Epithelial cell of proximal tubule (primary cell): ENCODE measurements around the gene PCDHB10. TPM values are rescaled to one million over a fixed set of nuclear protein-coding genes. Genes with fewer than 3 reads are reported as not detected.
"Not testable (repeated sequence)": the region's sequence is repeated elsewhere in the genome, so short reads cannot be mapped to it uniquely, and the experiment has no call there.

Source experiments
- DNase-seq: peaks from one replicate; pipeline ENCODE4 v3.0.0-alpha.2; 2011; ENCODE audit warnings: low read depth
- H3K4me3 ChIP-seq: 2 replicates; pipeline ENCODE4 v1.5.1; 2011; ENCODE audit warnings: low read depth, mild to moderate bottlenecking, low read length
- total RNA-seq: library from RNA; depleted of rRNA; stranded (reverse); fragments of >200 nt; gene quantifications from 2 replicates; pipeline ENCODE4 v1.2.3, GENCODE V29; 2015
- TF ChIP-seq, protein P1 (sequence below): conservative IDR thresholded peaks from 2 replicates; pipeline ENCODE4 v1.5.1; 2012; ENCODE audit warnings: low read depth, mild to moderate bottlenecking, low read length

The PCDHB10 gene
- total RNA-seq, 1 donor from 2014 or later, result under 0.01 TPM

DNA sequence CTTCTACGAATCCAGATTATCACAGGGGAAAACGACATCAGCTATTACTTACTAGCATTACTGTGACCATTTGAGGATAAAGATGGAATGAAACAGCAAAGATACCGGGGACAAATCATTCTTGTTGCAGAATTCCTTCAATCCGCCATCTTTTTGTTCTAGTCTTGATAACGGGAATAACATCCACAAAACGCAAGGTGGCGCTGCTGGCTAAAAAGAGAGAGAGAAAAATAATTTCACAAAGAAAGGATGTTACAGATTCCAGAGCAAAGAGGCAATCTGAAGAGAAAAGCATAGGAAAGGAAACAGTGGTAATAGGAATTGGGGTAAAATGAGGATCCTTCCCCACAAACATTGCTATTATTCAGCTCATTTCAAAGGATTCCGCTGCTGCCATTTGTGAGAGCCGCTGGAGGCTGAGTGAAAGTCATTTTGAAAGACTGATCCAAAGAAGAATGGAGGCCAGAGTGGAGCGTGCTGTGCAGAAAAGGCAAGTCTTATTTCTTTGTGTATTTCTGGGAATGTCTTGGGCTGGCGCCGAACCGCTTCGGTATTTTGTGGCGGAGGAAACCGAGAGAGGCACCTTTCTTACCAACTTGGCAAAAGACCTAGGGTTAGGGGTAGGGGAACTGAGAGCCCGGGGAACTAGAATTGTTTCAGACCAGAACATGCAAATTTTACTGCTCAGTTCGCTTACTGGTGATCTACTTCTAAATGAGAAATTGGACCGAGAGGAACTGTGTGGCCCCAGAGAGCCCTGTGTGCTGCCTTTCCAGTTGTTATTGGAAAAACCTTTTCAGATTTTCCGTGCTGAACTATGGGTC lies 19.6 kb upstream of the PCDHB10 start, which contains the start of gene PCDHB7:
TSS of gene PCDHB7 (plus strand) at position 264 of the 824 bp plus-strand sequence. CDS start at position 456, 192 bp downstream.
- DNase-seq, result no peak
- TF ChIP-seq, protein P1, sequence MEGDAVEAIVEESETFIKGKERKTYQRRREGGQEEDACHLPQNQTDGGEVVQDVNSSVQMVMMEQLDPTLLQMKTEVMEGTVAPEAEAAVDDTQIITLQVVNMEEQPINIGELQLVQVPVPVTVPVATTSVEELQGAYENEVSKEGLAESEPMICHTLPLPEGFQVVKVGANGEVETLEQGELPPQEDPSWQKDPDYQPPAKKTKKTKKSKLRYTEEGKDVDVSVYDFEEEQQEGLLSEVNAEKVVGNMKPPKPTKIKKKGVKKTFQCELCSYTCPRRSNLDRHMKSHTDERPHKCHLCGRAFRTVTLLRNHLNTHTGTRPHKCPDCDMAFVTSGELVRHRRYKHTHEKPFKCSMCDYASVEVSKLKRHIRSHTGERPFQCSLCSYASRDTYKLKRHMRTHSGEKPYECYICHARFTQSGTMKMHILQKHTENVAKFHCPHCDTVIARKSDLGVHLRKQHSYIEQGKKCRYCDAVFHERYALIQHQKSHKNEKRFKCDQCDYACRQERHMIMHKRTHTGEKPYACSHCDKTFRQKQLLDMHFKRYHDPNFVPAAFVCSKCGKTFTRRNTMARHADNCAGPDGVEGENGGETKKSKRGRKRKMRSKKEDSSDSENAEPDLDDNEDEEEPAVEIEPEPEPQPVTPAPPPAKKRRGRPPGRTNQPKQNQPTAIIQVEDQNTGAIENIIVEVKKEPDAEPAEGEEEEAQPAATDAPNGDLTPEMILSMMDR, result peak; percentile 51
- H3K4me3 ChIP-seq, result no peak within 1 kb of the TSS

- H3K4me3 ChIP-seq, DNase-seq: not testable (repeated sequence)
Measured at GRCh38 chr5:141174291-141175104, 17.7 kb upstream of the PCDHB10 start.

DNA sequence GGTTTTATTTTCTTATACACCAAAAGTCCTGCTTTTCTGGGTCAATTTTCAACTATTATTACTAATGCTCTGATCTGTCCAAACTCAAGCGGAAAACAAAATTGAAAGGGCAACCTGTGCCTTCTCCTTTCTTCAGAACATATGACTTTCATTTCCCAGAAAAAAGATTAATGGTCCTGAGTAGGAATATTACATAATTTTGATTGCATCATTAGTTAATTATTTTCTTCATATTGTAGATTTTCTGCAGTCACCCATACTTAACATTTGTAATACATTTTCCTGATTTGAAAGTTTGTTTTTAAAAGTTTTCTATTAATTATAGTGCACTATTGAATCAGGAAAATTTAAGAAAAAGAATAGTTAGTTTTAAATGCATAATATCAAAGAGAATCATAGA lies 16.2 kb upstream of the PCDHB10 start:
- no peak overlapping the region for H3K4me3 ChIP-seq
- DNase-seq, result no peak

GRCh38 chr5:141177577-141178191 lies 14.5 kb upstream of the PCDHB10 start, which contains the start of gene PCDHB8:
PCDHB8 (plus strand) TSS chr5:141177790; CDS start chr5:141178035, 245 bp downstream.
- DNase-seq, H3K4me3 ChIP-seq: not testable (repeated sequence)

More for the DNA sequence above, 16.2 kb upstream of the PCDHB10 start:
- TF ChIP-seq, protein P1, result no peak

DNA sequence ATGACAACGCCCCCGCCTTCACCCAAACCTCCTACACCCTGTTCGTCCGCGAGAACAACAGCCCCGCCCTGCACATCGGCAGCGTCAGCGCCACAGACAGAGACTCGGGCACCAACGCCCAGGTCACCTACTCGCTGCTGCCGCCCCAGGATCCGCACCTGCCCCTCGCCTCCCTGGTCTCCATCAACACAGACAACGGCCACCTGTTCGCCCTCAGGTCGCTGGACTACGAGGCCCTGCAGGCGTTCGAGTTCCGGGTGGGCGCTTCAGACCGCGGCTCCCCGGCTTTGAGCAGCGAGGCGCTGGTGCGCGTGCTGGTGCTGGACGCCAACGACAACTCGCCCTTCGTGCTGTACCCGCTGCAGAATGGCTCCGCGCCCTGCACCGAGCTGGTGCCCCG lies 12.8 kb upstream of the PCDHB10 start:
- not testable (repeated sequence) for DNase-seq, H3K4me3 ChIP-seq

DNA sequence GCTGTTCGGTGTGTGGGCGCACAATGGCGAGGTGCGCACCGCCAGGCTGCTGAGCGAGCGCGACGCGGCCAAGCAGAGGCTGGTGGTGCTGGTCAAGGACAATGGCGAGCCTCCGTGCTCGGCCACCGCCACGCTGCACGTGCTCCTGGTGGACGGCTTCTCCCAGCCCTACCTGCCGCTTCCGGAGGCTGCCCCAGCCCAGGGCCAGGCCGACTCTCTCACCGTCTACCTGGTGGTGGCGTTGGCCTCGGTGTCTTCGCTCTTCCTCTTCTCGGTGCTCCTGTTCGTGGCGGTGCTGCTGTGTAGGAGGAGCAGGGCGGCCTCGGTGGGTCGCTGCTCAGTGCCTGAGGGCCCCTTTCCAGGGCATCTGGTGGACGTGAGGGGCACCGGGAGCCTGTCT lies 12.3 kb upstream of the PCDHB10 start:
- not testable (repeated sequence) for DNase-seq, H3K4me3 ChIP-seq

- TF ChIP-seq, protein P1, result no peak
- no peak overlapping the region for H3K4me3 ChIP-seq
- DNase-seq, result no peak
Measured at GRCh38 chr5:141180313-141180712, 11.8 kb upstream of the PCDHB10 start.

DNA sequence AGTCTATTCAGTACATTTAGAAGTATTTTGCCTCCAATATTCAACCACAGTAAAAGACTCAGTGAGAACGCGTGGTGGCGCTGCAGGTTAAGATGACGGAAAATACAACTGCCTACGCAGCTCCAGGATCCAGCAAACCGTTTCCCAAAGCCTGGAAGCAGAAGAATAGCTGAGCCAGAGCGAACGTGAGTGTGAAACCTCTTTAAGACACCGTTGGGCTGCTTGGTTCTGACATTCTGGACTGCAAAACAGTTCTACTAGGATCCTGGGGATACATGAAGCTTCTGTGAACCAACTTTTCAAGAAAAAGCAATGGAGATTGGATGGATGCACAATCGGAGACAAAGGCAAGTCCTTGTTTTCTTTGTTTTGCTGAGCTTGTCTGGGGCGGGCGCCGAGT lies 9.9 kb upstream of the PCDHB10 start, which contains the start of gene PCDHB16:
TSS of gene PCDHB16 (plus strand) at position 140 of the 400 bp plus-strand sequence. CDS start at position 313, 173 bp downstream.
- no peak for DNase-seq
- peak within 1 kb of the TSS; percentile 22 for H3K4me3 ChIP-seq
- TF ChIP-seq, protein P1, result peak; percentile 39

DNA sequence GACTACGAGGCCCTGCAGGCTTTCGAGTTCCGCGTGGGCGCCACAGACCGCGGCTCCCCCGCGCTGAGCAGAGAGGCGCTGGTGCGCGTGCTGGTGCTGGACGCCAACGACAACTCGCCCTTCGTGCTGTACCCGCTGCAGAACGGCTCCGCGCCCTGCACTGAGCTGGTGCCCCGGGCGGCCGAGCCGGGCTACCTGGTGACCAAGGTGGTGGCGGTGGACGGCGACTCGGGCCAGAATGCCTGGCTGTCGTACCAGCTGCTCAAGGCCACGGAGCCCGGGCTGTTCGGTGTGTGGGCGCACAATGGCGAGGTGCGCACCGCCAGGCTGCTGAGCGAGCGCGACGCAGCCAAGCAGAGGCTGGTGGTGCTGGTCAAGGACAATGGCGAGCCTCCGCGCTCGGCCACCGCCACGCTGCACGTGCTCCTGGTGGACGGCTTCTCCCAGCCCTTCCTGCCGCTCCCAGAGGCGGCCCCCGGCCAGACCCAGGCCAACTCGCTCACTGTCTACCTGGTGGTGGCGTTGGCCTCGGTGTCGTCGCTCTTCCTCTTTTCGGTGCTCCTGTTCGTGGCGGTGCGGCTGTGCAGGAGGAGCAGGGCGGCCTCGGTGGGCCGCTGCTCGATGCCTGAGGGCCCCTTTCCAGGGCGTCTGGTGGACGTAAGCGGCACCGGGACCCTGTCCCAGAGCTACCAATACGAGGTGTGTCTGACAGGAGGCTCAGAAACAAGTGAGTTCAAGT lies 7.9 kb upstream of the PCDHB10 start:
- DNase-seq, H3K4me3 ChIP-seq: not testable (repeated sequence)
